Endodermal cell (in vitro differentiated cells): ENCODE results near the gene ZNF25. TPM values are rescaled to one million over a fixed set of nuclear protein-coding genes. Genes with fewer than 3 reads are reported as not detected.

Experiments used
- DNase-seq: peaks from one replicate; pipeline ENCODE4 v3.0.0-alpha.2; 2017
- H3K27ac ChIP-seq: 2 replicates; pipeline ENCODE4 v1.5.1; 2013; ENCODE audit warnings: mild to moderate bottlenecking, low read depth, low read length, moderate library complexity
- H3K27me3 ChIP-seq: 2 replicates; pipeline ENCODE4 v1.6.1; 2013; ENCODE audit warnings: mild to moderate bottlenecking, low read length, moderate library complexity; ENCODE audit not compliant: insufficient read depth, control insufficient read depth, poor library complexity, severe bottlenecking
- H3K36me3 ChIP-seq: 2 replicates; pipeline ENCODE4 v1.7.0; 2013; ENCODE audit warnings: mild to moderate bottlenecking, low read length, moderate library complexity; ENCODE audit not compliant: control insufficient read depth, insufficient read depth
- H3K4me1 ChIP-seq: one replicate; pipeline ENCODE4 v1.7.0; 2013; ENCODE audit warnings: low read length; ENCODE audit not compliant: control insufficient read depth, insufficient read depth
- H3K4me3 ChIP-seq: 2 replicates; pipeline ENCODE4 v1.5.1; 2013; ENCODE audit warnings: mild to moderate bottlenecking, low read length, moderate library complexity
- H3K9ac ChIP-seq: 2 replicates; pipeline ENCODE4 v1.6.1; 2013; ENCODE audit warnings: mild to moderate bottlenecking, low read length, moderate library complexity; ENCODE audit not compliant: poor library complexity, severe bottlenecking; ENCODE audit errors: extremely low read depth
- H3K9me3 ChIP-seq: 2 replicates; pipeline ENCODE4 v1.6.1; 2013; ENCODE audit warnings: mild to moderate bottlenecking, low read length, moderate library complexity; ENCODE audit not compliant: control insufficient read depth
- H3K27ac Mint-ChIP-seq: 2 replicates; pipeline ENCODE4 v1.8.0; 2020; ENCODE audit warnings: mixed read lengths
- H3K27me3 Mint-ChIP-seq: 2 replicates; pipeline ENCODE4 v1.8.0; 2021; ENCODE audit warnings: mild to moderate bottlenecking, mixed read lengths; ENCODE audit not compliant: insufficient read depth
- H3K36me3 Mint-ChIP-seq: 2 replicates; pipeline ENCODE4 v1.8.0; 2020; ENCODE audit warnings: low read depth, mixed read lengths
- H3K4me1 Mint-ChIP-seq: 2 replicates; pipeline ENCODE4 v1.8.0; 2020; ENCODE audit warnings: mixed read lengths
- H3K4me3 Mint-ChIP-seq: 2 replicates; pipeline ENCODE4 v1.8.0; 2020; ENCODE audit warnings: mild to moderate bottlenecking, moderate library complexity, mixed read lengths
- H3K9me3 Mint-ChIP-seq: 2 replicates; pipeline ENCODE4 v1.8.0; 2020; ENCODE audit warnings: mild to moderate bottlenecking, mixed read lengths
- CTCF ChIP-seq: fragments of 200-600 bp; sonication (generic); conservative IDR thresholded peaks from 2 replicates; pipeline ENCODE4 v1.5.0; 2021; ENCODE audit warnings: antibody characterized with exemption, mild to moderate bottlenecking
- WGBS, 2 experiments: methylation state at CpG; one replicate each; pipeline versions ENCODE4 v1.1.5 to v1.1.7; 2013; ENCODE audit warnings: missing lambda C conversion rate in 2 of 2, mixed read lengths in 1 of 2; ENCODE audit not compliant: insufficient coverage in 1 of 2, insufficient read length in 1 of 2; 5-methylcytosine and 5-hydroxymethylcytosine counted together
- total RNA-seq, 2 donors: library from RNA; stranded (reverse); fragmentation: NEBNext Ultra II Directional in 1 of 2; extraction: Animal tissue kit (Norgen Biotek cat#: 25700) in 1 of 2; gene quantifications; 2 replicates in 1 of 2; 3 replicates in 1 of 2; pipeline ENCODE4 v1.2.1, GENCODE V29; 2021

Gene ZNF25
- total RNA-seq, 2 donors from 2014 or later: 0.55 to 1.8 TPM

- Mint-ChIP-seq H3K27me3 (no peaks in the 10 kb centered on the region), H3K9me3 (peaks cover 70% of the 10 kb centered on the region), H3K4me1 (no peaks in the 10 kb centered on the region), H3K36me3 (no peaks in the 10 kb centered on the region), H3K4me3 (no peak overlapping the region), H3K27ac (no peak overlapping the region)
- Histone ChIP-seq H3K27me3 (no peaks in the 10 kb centered on the region), H3K4me3 (no peak overlapping the region), H3K36me3 (no peaks in the 10 kb centered on the region), H3K9me3 (peaks cover 12% of the 10 kb centered on the region), H3K4me1 (no peaks in the 10 kb centered on the region), H3K27ac (no peak overlapping the region), H3K9ac (no peak overlapping the region)
- no peak for DNase-seq
- 80 to 90% methylated on average over 3 of the region's 3 CpGs for WGBS, 2 experiments
- TF ChIP-seq CTCF: no peak
These were observed 15.6 kb upstream of the ZNF25 start for GRCh38 chr10:37992083-37992482.

GRCh38 chr10:37991655-37992054 lies 15.2 kb upstream of the ZNF25 start:
- DNase-seq: no peak
- Mint-ChIP-seq H3K27me3 (no peaks in the 10 kb centered on the region), H3K4me3 (no peak overlapping the region), H3K4me1 (no peaks in the 10 kb centered on the region), H3K9me3 (peaks cover 74% of the 10 kb centered on the region), H3K27ac (no peak overlapping the region), H3K36me3 (no peaks in the 10 kb centered on the region)
- no peaks in the 10 kb centered on the region for H3K27me3 ChIP-seq
- H3K36me3 ChIP-seq: no peaks in the 10 kb centered on the region
- no CpG with 5 or more reads among the region's 2 CpGs for WGBS, 2 experiments
- no peak overlapping the region for H3K9ac ChIP-seq
- no peak overlapping the region for H3K27ac ChIP-seq
- peaks cover 17% of the 10 kb centered on the region for H3K9me3 ChIP-seq
- no peaks in the 10 kb centered on the region for H3K4me1 ChIP-seq
- H3K4me3 ChIP-seq: no peak overlapping the region
- no peak for TF ChIP-seq CTCF

- H3K27ac ChIP-seq: no peak overlapping the region
- H3K4me1 Mint-ChIP-seq: no peaks in the 10 kb centered on the region
These were observed 395 bp upstream of the ZNF25 start for GRCh38 chr10:37976880-37977203.

More at GRCh38 chr10:37976880-37977203, 395 bp upstream of the ZNF25 start:
- TF ChIP-seq CTCF: peak; percentile 6
- Histone ChIP-seq H3K4me1 (no peaks in the 10 kb centered on the region), H3K9ac (no peak overlapping the region), H3K9me3 (peaks cover 2% of the 10 kb centered on the region), H3K4me3 (peak overlapping the region; percentile 50), H3K27me3 (no peaks in the 10 kb centered on the region), H3K36me3 (no peaks in the 10 kb centered on the region)
- H3K9me3 Mint-ChIP-seq: peaks cover 36% of the 10 kb centered on the region
- H3K27me3 Mint-ChIP-seq: no peaks in the 10 kb centered on the region
- DNase-seq: no peak
- no peak overlapping the region for H3K27ac Mint-ChIP-seq
- peak overlapping the region; percentile 73 for H3K4me3 Mint-ChIP-seq
- 20 to 63% methylated on average over 3 to 9 of the region's 9 CpGs for WGBS, 2 experiments
- no peaks in the 10 kb centered on the region for H3K36me3 Mint-ChIP-seq
